ENCODE results near the gene MXRA7. TPM values are rescaled to one million over a fixed set of nuclear protein-coding genes. Genes with fewer than 3 reads are reported as not detected.

The MXRA7 gene
- total and polyA plus RNA-seq, 2 of the 4 experiments (the other 2 are of a cell fraction) = 168 to 231 TPM

GRCh38 chr17:76714336-76714735, 3.6 kb upstream of the MXRA7 start:
- in situ Hi-C loops (cut with MboI; ENCODE audit: low sequenced_read_pairs) = no loop called here

More at GRCh38 chr17:76714336-76714735, 3.6 kb upstream of the MXRA7 start:
- Histone ChIP-seq H2BK20ac (ENCODE audit: low read depth, low read length) (0 out of 2 replicates have a peak overlapping the region, but pooled peaks have one; percentile 13), H4K20me1 (ENCODE audit: insufficient read depth, low read length) (peaks cover 45% of the 10 kb centered on the region), H3K4ac (ENCODE audit: low read depth, low read length) (no peak overlapping the region), H3K4me3 (ENCODE audit: insufficient read depth, low read depth, low read length) (no peak overlapping the region), H3K79me1 (ENCODE audit: low read depth in 1 of 2, low read length in 2 of 2) (peaks cover 33 to 77% of the 10 kb centered on the region in 2 experiments), H3K9me3 (ENCODE audit: control insufficient read depth, insufficient read depth, low read length) (no peaks in the 10 kb centered on the region), H3K4me2 (ENCODE audit: low read depth, low read length) (no peak overlapping the region), H2BK120ac (ENCODE audit: low read depth, low read length) (no peak overlapping the region), H2BK5ac (ENCODE audit: low read depth, low read length, poor library complexity, severe bottlenecking) (no peak overlapping the region), H3K27me3 (ENCODE audit: control insufficient read depth, insufficient read depth, low read length) (no peaks in the 10 kb centered on the region), H3K4me1 (ENCODE audit: control insufficient read depth, insufficient read depth, low read length) (peaks cover 18% of the 10 kb centered on the region), H3K14ac (replicated peaks; ENCODE audit: low read depth, low read length) (no peak overlapping the region), H2AFZ (replicated peaks; ENCODE audit: low read length, poor library complexity) (no peak overlapping the region), H2BK15ac (ENCODE audit: low read depth, low read length) (no peak overlapping the region), H4K8ac (ENCODE audit: low read depth in 2 of 2, low read length in 2 of 2) (no peak overlapping the region), H3K9ac (ENCODE audit: low read depth, low read length) (no peak overlapping the region), H2AK9ac (replicated peaks; ENCODE audit: low read depth, low read length, poor library complexity) (no peak overlapping the region), H4K91ac (ENCODE audit: insufficient read depth, low read depth, low read length) (no peak overlapping the region; the same call in 1 of the 2 replicates), H2AK5ac (ENCODE audit: low read depth, low read length) (no peak overlapping the region; the same call in 1 of the 2 replicates), H3K56ac (ENCODE audit: extremely low read depth, insufficient read depth, low read length) (no peak overlapping the region), H4K5ac (ENCODE audit: low read depth, low read length) (no peak overlapping the region), H3K27ac (ENCODE audit: insufficient read depth, low read length) (no peak overlapping the region), H3K36me3 (ENCODE audit: control insufficient read depth, insufficient read depth, low read length) (peaks cover 28% of the 10 kb centered on the region), H3K23ac (ENCODE audit: low read depth, low read length) (no peak overlapping the region), H3K18ac (ENCODE audit: low read depth, low read length) (no peak overlapping the region), H3K9me1 (ENCODE audit: insufficient read depth, low read length) (peaks cover 7% of the 10 kb centered on the region)
- BruUV-seq (replicated peaks) = no TSS peak
- CTCF ChIA-PET = interaction anchor here (0.5 to 1.4 kb wide), 7 partner anchors 17 to 362 kb away, joined by 3 to 5 read pairs (median 3); no protein-coding TSS in a partner anchor
- ATAC-seq (ENCODE audit: low read depth) = no peak
- TF ChIP-seq POLR2A (IDR thresholded peaks at IDR 0.05; ENCODE audit: low read depth, low read length) (peak; percentile 41; the same call in 1 of the 2 replicates), RAD21 (IDR thresholded peaks at IDR 0.05; ENCODE audit: low read length) (no peak)
- intact Hi-C loops (cut with micrococcal nuclease) = loop anchor here (2.0 kb wide), 1 partner anchor 192 kb away; no protein-coding TSS in a partner anchor
- dilution Hi-C loops (cut with HindIII; ENCODE audit: low sequenced_read_pairs, unreplicated experiment) = no loop called here
- no peak for DNase-seq
- WGBS, 2 experiments (ENCODE audit: extremely low coverage in 2 of 2, insufficient read length in 1 of 2) = no CpG with 5 or more reads among the region's 5 CpGs
- POLR2A ChIA-PET (ENCODE audit: unreplicated experiment) = no interaction called here

All from IMR-90 (cell line).